ENCODE results near the gene SLC22A12. TPM values are rescaled to one million over a fixed set of nuclear protein-coding genes. Genes with fewer than 3 reads are reported as not detected.

The SLC22A12 gene
- total and polyA plus RNA-seq, 2 experiments from 2014 or later = not detected

DNA sequence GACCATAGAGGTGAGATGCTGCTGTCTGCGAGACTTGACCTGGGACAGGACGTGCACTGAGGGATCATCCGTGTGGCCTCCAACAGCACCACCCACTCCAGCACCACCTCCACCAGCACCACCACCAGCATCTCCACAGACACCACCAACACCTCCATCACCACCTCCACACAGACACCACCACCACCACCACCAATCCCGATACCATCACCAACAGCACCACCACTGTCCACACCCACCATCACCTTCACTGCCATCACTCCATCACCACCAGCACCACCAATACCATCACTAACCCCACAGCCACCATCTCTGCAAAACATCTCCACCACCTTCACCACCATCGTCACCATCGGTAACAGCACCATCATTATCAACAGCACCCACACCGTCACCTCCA, 26.6 kb upstream of the SLC22A12 start:
- no peak overlapping the region for H3K27ac ChIP-seq (ENCODE audit: low read depth)
- no peak for TF ChIP-seq EZH2 (IDR thresholded peaks at IDR 0.05; ENCODE audit: low read depth, unreplicated experiment)
- TF ChIP-seq, protein P1, sequence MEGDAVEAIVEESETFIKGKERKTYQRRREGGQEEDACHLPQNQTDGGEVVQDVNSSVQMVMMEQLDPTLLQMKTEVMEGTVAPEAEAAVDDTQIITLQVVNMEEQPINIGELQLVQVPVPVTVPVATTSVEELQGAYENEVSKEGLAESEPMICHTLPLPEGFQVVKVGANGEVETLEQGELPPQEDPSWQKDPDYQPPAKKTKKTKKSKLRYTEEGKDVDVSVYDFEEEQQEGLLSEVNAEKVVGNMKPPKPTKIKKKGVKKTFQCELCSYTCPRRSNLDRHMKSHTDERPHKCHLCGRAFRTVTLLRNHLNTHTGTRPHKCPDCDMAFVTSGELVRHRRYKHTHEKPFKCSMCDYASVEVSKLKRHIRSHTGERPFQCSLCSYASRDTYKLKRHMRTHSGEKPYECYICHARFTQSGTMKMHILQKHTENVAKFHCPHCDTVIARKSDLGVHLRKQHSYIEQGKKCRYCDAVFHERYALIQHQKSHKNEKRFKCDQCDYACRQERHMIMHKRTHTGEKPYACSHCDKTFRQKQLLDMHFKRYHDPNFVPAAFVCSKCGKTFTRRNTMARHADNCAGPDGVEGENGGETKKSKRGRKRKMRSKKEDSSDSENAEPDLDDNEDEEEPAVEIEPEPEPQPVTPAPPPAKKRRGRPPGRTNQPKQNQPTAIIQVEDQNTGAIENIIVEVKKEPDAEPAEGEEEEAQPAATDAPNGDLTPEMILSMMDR (conservative IDR thresholded peaks at IDR 0.05; ENCODE audit: low read depth in 2 of 2) = no peak
- no peak for TF ChIP-seq STAT1 (IDR thresholded peaks at IDR 0.05; ENCODE audit: unreplicated experiment)
- TF ChIP-seq EZH2phosphoT487 (IDR thresholded peaks at IDR 0.05; ENCODE audit: unreplicated experiment) = no peak
- TF ChIP-seq NANOG (IDR thresholded peaks at IDR 0.05; ENCODE audit: borderline replicate concordance) = no peak
- no peak for TF ChIP-seq JUNB (IDR thresholded peaks at IDR 0.05; ENCODE audit: unreplicated experiment)
- no peak for TF ChIP-seq ZNF331 (CRISPR knock-in tag; IDR thresholded peaks at IDR 0.05; ENCODE audit: low read depth)
- no peak for TF ChIP-seq ZNF462 (CRISPR knock-in tag; IDR thresholded peaks at IDR 0.05)
- TF ChIP-seq, protein P2, sequence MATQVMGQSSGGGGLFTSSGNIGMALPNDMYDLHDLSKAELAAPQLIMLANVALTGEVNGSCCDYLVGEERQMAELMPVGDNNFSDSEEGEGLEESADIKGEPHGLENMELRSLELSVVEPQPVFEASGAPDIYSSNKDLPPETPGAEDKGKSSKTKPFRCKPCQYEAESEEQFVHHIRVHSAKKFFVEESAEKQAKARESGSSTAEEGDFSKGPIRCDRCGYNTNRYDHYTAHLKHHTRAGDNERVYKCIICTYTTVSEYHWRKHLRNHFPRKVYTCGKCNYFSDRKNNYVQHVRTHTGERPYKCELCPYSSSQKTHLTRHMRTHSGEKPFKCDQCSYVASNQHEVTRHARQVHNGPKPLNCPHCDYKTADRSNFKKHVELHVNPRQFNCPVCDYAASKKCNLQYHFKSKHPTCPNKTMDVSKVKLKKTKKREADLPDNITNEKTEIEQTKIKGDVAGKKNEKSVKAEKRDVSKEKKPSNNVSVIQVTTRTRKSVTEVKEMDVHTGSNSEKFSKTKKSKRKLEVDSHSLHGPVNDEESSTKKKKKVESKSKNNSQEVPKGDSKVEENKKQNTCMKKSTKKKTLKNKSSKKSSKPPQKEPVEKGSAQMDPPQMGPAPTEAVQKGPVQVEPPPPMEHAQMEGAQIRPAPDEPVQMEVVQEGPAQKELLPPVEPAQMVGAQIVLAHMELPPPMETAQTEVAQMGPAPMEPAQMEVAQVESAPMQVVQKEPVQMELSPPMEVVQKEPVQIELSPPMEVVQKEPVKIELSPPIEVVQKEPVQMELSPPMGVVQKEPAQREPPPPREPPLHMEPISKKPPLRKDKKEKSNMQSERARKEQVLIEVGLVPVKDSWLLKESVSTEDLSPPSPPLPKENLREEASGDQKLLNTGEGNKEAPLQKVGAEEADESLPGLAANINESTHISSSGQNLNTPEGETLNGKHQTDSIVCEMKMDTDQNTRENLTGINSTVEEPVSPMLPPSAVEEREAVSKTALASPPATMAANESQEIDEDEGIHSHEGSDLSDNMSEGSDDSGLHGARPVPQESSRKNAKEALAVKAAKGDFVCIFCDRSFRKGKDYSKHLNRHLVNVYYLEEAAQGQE (IDR thresholded peaks at IDR 0.05; ENCODE audit: unreplicated experiment) = no peak
- TF ChIP-seq, protein P3, sequence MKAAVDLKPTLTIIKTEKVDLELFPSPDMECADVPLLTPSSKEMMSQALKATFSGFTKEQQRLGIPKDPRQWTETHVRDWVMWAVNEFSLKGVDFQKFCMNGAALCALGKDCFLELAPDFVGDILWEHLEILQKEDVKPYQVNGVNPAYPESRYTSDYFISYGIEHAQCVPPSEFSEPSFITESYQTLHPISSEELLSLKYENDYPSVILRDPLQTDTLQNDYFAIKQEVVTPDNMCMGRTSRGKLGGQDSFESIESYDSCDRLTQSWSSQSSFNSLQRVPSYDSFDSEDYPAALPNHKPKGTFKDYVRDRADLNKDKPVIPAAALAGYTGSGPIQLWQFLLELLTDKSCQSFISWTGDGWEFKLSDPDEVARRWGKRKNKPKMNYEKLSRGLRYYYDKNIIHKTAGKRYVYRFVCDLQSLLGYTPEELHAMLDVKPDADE (IDR thresholded peaks at IDR 0.05) = no peak
- no peak for TF ChIP-seq ZNF114 (CRISPR knock-in tag; IDR thresholded peaks at IDR 0.05)
- TF ChIP-seq POLR2AphosphoS5 (IDR thresholded peaks at IDR 0.05; ENCODE audit: low read depth) = no peak
- no peak for TF ChIP-seq CREB1 (CRISPR knock-in tag; IDR thresholded peaks at IDR 0.05; ENCODE audit: low read depth)
- no peaks in the 10 kb centered on the region for H3K79me2 ChIP-seq (replicated peaks; ENCODE audit: insufficient read depth)
- DNase-seq (ENCODE audit: low spot score) (no peak), ATAC-seq (no peak)
- 0 out of 2 replicates have a peak, but pooled peaks cover 3% of the 10 kb centered on the region for H3K9me2 ChIP-seq (ENCODE audit: insufficient read depth)
- Mint-ChIP-seq H3K36me3 (ENCODE audit: low read depth) (no peaks in the 10 kb centered on the region; the same call in 2 of the 3 replicates), H3K27ac (no peak overlapping the region), H3K9me3 (no peaks in the 10 kb centered on the region), H3K27me3 (ENCODE audit: insufficient read depth, low read depth, poor library complexity) (peaks cover 7% of the 10 kb centered on the region), H3K4me1 (peaks cover 35% of the 10 kb centered on the region), H3K4me3 (no peak overlapping the region)
- peaks cover 21% of the 10 kb centered on the region for H3K4me1 ChIP-seq (ENCODE audit: insufficient read depth)
- H3K4me2 ChIP-seq = no peak overlapping the region
- no peaks in the 10 kb centered on the region for H3K27me3 ChIP-seq (ENCODE audit: insufficient read depth)
- H3K36me3 ChIP-seq (ENCODE audit: insufficient read depth) = no peaks in the 10 kb centered on the region
- H3F3A ChIP-seq (replicated peaks; ENCODE audit: low read depth) = 0 out of 2 replicates have a peak, but pooled peaks cover 3% of the 10 kb centered on the region
- H4K20me1 ChIP-seq (replicated peaks; ENCODE audit: insufficient read depth) = no peaks in the 10 kb centered on the region
- no peak overlapping the region for H2AFZ ChIP-seq
- no peak overlapping the region for H3K4me3 ChIP-seq
